HEK293T (cell line): ENCODE results near the gene SMDT1.
A peak's percentile ranks its signal among the peaks of the same experiment; 100 is the strongest.

Experiments
- CTCF ChIA-PET: fragments of 350-600 bp; formaldehyde crosslinking; extraction: SDS; loops from one replicate; lab custom pipeline; 2021; ENCODE audit warnings: antibody characterized with exemption, inconsistent platforms; lab: Yijun Ruan, JAX
- POLR2A ChIA-PET: fragments of 350-600 bp; formaldehyde crosslinking; extraction: SDS; loops from one replicate; lab custom pipeline; 2020; ENCODE audit warnings: antibody characterized with exemption, inconsistent platforms; lab: Yijun Ruan, JAX
- DNase-seq: peaks from one replicate; pipeline ENCODE4 v3.0.0; 2012; ENCODE audit warnings: mixed read lengths; ENCODE audit errors: extremely low spot score
- ARNT ChIP-seq: fragments of 450-650 bp; IDR thresholded peaks from 2 replicates; pipeline ENCODE4 v1.6.1; 2017; ENCODE audit warnings: mild to moderate bottlenecking
- BHLHE40 ChIP-seq: fragments of 450-650 bp; IDR thresholded peaks from 2 replicates; pipeline ENCODE4 v1.6.1; 2016; ENCODE audit warnings: mild to moderate bottlenecking, moderate library complexity, borderline replicate concordance
- CTBP1 ChIP-seq: fragments of 450-650 bp; IDR thresholded peaks from 2 replicates; pipeline ENCODE4 v1.6.1; 2016; ENCODE audit warnings: borderline replicate concordance
- ELF4 ChIP-seq: fragments of 450-650 bp; IDR thresholded peaks from 2 replicates; pipeline ENCODE4 v1.6.1; 2017; ENCODE audit warnings: antibody characterized with exemption
- FOXA1 ChIP-seq: fragments of 450-650 bp; IDR thresholded peaks from 2 replicates; pipeline ENCODE4 v1.6.1; 2016; ENCODE audit warnings: mild to moderate bottlenecking
- FOXK2 ChIP-seq: fragments of 450-650 bp; IDR thresholded peaks from 2 replicates; pipeline ENCODE4 v1.6.1; 2016; ENCODE audit warnings: mild to moderate bottlenecking
- FOXM1 ChIP-seq: fragments of 450-650 bp; IDR thresholded peaks from 2 replicates; pipeline ENCODE4 v1.6.1; 2017; ENCODE audit warnings: mild to moderate bottlenecking, borderline replicate concordance
- HDGF ChIP-seq: fragments of 450-650 bp; IDR thresholded peaks from 2 replicates; pipeline ENCODE4 v1.6.1; 2017; ENCODE audit warnings: antibody characterized with exemption, borderline replicate concordance
- L3MBTL2 ChIP-seq: fragments of 450-650 bp; conservative IDR thresholded peaks from 2 replicates; pipeline ENCODE4 v1.6.1; 2016; ENCODE audit warnings: mild to moderate bottlenecking
- LEF1 ChIP-seq: fragments of 450-650 bp; IDR thresholded peaks from 2 replicates; pipeline ENCODE4 v1.6.1; 2017; ENCODE audit warnings: mild to moderate bottlenecking, borderline replicate concordance
- NFRKB ChIP-seq: fragments of 450-650 bp; IDR thresholded peaks from 2 replicates; pipeline ENCODE4 v1.6.1; 2016; ENCODE audit warnings: mild to moderate bottlenecking, moderate library complexity
- SP1 ChIP-seq: fragments of 450-650 bp; IDR thresholded peaks from 2 replicates; pipeline ENCODE4 v1.6.1; 2017
- SUZ12 ChIP-seq: fragments of 450-650 bp; IDR thresholded peaks from 2 replicates; pipeline ENCODE4 v1.6.1; 2016; ENCODE audit warnings: mild to moderate bottlenecking
- TARDBP ChIP-seq: fragments of 450-650 bp; IDR thresholded peaks from 2 replicates; pipeline ENCODE4 v1.6.1; 2016
- ZNF384 ChIP-seq: fragments of 450-650 bp; IDR thresholded peaks from 2 replicates; pipeline ENCODE4 v1.6.1; 2016
- TF ChIP-seq, protein P1 (sequence below): fragments of 450-650 bp; IDR thresholded peaks from 2 replicates; pipeline ENCODE4 v1.6.1; 2016

The SMDT1 gene, protein sequence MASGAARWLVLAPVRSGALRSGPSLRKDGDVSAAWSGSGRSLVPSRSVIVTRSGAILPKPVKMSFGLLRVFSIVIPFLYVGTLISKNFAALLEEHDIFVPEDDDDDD

DNA sequence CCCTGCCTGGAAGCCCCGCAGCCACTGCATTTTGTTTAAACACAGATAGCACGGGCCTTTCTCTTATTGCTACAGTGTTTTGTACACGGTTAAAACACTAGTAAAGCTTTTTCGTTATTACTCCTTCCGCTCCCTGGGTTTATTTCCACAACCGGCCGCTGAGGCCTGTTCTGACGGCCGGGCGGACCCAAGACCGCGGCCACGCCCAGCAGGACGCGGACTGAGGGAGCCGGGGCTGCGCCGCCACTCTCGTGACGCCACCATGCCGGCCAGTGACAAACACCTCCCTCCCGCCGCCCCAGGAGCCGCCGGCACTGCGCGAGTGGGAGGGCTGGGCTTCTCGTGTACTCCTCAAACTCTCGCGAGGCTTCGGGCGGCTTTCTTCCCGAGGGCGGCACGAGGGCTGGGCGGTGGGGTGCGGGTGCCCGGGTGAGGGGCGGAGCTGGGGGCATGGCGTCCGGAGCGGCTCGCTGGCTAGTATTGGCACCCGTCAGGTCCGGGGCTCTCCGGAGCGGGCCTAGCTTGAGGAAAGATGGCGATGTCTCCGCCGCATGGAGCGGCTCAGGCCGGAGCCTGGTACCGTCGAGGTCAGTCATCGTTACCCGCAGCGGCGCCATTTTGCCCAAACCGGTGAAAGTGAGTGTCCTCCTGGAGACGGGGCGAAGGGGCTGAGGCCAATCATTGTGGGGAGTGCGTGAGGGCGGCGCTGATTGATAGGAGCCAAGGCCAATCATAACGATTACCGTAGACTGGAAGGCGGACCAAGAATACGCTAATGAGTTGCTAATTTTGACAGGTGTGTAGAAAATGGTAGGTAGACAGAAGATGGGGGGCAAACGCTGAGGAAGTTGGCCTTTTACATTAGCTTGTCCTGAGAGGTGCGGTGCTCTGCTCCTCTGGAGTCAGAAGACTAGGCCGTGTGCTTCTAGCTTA lies at the start of gene SMDT1:
SMDT1 (plus strand) TSS at position 382 of the 933 bp plus-strand sequence; CDS start at position 451, 69 bp downstream.
- POLR2A ChIA-PET, result interaction anchor here (0.6 to 4.4 kb wide), 13 partner anchors 9 to 1108 kb away, joined by 3 to 57 read pairs (median 4); partner anchors contain the start of genes CENPM, NAGA and NDUFA6
- TF ChIP-seq FOXK2 (no peak), TARDBP (no peak), FOXM1 (no peak), ZNF384 (no peak), SP1 (no peak), LEF1 (no peak), ELF4 (peak; percentile 15; the same call in 1 of the 2 replicates), NFRKB (no peak), FOXA1 (no peak), L3MBTL2 (peak; percentile 99), CTBP1 (no peak), HDGF (peak; percentile 92), SUZ12 (no peak), ARNT (no peak), BHLHE40 (no peak)
- TF ChIP-seq, protein P1, sequence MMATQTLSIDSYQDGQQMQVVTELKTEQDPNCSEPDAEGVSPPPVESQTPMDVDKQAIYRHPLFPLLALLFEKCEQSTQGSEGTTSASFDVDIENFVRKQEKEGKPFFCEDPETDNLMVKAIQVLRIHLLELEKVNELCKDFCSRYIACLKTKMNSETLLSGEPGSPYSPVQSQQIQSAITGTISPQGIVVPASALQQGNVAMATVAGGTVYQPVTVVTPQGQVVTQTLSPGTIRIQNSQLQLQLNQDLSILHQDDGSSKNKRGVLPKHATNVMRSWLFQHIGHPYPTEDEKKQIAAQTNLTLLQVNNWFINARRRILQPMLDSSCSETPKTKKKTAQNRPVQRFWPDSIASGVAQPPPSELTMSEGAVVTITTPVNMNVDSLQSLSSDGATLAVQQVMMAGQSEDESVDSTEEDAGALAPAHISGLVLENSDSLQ, result peak; percentile 99
- peak; percentile 97 for DNase-seq
- CTCF ChIA-PET, result interaction anchor here (0.6 to 1.4 kb wide), 3 partner anchors 12 to 133 kb away, joined by 3 to 7 read pairs (median 3); partner anchors contain the start of gene CENPM

DNA sequence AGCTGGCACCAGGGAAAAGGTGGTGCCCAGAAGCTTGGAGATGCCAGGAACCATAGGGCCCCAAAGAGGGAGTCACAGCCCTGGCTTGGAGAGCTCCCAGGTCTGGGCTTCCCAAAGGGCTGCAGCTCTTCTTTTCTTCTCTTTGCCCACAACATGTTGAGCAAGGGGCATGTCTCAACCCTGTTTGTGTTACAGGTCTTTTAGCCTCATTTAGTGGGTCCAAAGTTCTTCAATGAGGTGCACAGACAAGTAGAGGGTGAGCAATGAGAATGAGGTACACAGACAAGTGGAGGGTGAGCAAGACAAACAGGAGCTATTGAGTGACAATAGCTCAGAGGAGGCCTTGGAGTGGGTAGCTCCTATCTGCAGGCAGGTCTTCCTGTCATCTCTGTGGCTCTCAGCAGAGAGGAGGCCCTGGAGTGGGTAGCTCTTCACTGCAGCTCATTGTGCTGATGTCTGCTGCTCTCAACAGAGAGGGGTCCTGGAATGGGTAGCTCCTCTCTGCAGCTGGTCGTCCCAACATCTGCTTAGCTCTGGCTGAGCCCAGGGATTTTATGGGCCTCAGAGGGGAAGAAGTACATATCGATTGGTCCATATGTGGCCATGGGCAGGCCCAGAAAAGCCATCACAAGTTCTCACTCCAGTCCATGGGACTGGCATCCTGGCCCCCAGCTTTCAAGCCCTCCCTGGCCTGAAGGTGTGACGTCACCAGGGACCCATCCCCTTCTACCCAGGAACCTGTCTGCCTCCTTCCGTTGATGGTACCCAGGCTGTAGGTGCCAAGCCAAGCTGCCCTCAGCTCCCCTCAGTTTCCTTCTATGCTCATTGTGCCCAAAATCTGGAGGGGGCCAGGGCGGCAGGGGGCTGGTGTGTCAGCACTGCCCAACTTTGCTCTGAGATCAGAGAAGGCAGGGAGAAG lies 46.0 kb upstream of the SMDT1 start:
- ChIA-PET CTCF (no interaction called here), POLR2A (interaction anchor here (1.4 kb wide), 1 partner anchor 38 kb away, joined by 3 read pairs; no protein-coding TSS in a partner anchor)
- DNase-seq, result no peak
- TF ChIP-seq, protein P1, result no peak
- TF ChIP-seq FOXK2, result no peak
- TF ChIP-seq L3MBTL2, result no peak
- no peak for TF ChIP-seq FOXA1
- TF ChIP-seq HDGF, result no peak
- no peak for TF ChIP-seq FOXM1
- TF ChIP-seq LEF1, result no peak
- TF ChIP-seq ARNT, result no peak
- no peak for TF ChIP-seq BHLHE40
- TF ChIP-seq CTBP1, result no peak
- TF ChIP-seq TARDBP, result no peak
- no peak for TF ChIP-seq NFRKB
- no peak for TF ChIP-seq SP1
- TF ChIP-seq SUZ12, result no peak
- TF ChIP-seq ELF4, result no peak
- TF ChIP-seq ZNF384, result no peak

DNA sequence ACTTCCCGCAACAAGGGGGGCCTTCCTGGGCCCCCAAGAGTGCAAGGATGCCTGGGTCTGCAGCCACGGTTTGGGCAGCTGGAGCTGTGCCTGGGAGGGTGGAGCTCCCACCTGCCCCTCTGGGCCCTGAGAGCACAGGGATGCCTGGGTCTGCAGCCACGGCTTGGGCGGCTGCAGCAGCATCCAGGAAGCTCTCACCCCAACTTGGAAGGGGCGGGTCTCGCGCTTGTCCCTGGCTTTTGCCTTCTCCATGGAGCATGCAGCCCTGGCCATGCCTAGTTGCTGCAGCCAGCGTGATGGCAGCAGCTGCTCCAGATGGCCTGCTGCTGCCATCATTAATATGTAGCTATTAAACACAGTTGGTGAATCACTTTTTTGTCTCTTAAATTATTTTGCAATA lies 44.2 kb upstream of the SMDT1 start:
- CTCF ChIA-PET, result no interaction called here
- POLR2A ChIA-PET, result interaction anchor here (0.9 kb wide), 1 partner anchor 17 kb away, joined by 3 read pairs; no protein-coding TSS in a partner anchor
- TF ChIP-seq BHLHE40, result no peak
- no peak for TF ChIP-seq FOXK2
- TF ChIP-seq FOXM1, result no peak
- TF ChIP-seq TARDBP, result no peak
- TF ChIP-seq L3MBTL2, result no peak
- DNase-seq, result no peak

DNA sequence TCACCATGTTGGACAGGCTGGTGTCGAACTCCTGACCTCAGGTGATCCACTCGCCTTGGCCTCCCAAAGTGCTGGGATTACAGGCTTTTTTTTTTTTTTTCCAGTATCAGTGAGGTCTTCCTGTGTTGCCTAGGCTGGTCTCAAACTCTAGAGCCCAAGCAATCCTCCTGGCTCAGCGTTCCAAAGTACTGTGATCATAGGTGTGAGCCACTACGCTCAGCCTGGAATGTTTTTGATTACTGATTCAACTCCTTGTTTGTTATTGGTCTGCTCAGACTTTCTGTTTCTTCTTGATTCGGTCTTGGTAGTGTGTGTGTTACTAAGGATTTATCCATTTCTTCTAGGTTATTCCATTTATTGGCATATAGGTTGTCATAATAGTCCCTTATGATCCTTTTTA lies 40.2 kb upstream of the SMDT1 start:
- DNase-seq, result no peak
- no peak for TF ChIP-seq BHLHE40
- no peak for TF ChIP-seq LEF1
- no peak for TF ChIP-seq L3MBTL2
- TF ChIP-seq FOXK2, result no peak
- TF ChIP-seq ELF4, result no peak
- no peak for TF ChIP-seq SUZ12
- no peak for TF ChIP-seq SP1
- TF ChIP-seq FOXA1, result no peak
- no peak for TF ChIP-seq ZNF384
- no peak for TF ChIP-seq NFRKB
- ChIA-PET POLR2A (no interaction called here), CTCF (no interaction called here)

DNA sequence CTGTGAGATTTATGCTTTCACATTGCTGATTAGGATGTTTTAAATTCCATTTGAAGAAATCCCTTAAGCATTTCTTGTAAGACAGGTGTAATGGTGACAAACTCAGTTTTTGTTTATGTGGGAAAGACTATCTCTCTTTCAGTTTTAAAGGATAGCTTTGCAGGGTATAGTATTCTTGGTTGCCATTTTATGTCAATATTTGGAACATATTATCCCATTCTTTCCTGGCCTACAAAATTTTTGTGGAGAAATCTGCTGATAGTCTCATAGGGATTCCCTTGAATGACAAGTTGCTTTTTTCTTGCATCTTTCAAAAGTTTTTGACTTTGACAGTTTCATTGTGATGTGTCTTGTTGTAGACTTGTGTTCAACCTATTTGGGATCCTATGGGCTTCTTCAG lies 37.7 kb upstream of the SMDT1 start:
- no peak for DNase-seq
- POLR2A ChIA-PET, result no interaction called here
- CTCF ChIA-PET, result interaction anchor here (0.7 kb wide), 1 partner anchor 116 kb away, joined by 5 read pairs; no protein-coding TSS in a partner anchor
- no peak for TF ChIP-seq CTBP1
- TF ChIP-seq, protein P1, result no peak
- no peak for TF ChIP-seq L3MBTL2
- no peak for TF ChIP-seq HDGF
- no peak for TF ChIP-seq NFRKB
- TF ChIP-seq BHLHE40, result no peak
- no peak for TF ChIP-seq ZNF384
- TF ChIP-seq ELF4, result no peak
- TF ChIP-seq ARNT, result no peak
- no peak for TF ChIP-seq SUZ12
- TF ChIP-seq TARDBP, result no peak
- no peak for TF ChIP-seq FOXK2
- no peak for TF ChIP-seq FOXA1
